GM19452 (cell line): ENCODE data around the gene SYNPR.
"Not testable (repeated sequence)": the region's sequence is repeated elsewhere in the genome, so short reads cannot be mapped to it uniquely, and the experiment has no call there.

Source experiments
- ATAC-seq: cut with Tn5 transposase; IDR thresholded peaks from one replicate; pipeline ENCODE4 v1.9.1; 2021; ENCODE audit not compliant: unreplicated experiment

SYNPR gene

DNA sequence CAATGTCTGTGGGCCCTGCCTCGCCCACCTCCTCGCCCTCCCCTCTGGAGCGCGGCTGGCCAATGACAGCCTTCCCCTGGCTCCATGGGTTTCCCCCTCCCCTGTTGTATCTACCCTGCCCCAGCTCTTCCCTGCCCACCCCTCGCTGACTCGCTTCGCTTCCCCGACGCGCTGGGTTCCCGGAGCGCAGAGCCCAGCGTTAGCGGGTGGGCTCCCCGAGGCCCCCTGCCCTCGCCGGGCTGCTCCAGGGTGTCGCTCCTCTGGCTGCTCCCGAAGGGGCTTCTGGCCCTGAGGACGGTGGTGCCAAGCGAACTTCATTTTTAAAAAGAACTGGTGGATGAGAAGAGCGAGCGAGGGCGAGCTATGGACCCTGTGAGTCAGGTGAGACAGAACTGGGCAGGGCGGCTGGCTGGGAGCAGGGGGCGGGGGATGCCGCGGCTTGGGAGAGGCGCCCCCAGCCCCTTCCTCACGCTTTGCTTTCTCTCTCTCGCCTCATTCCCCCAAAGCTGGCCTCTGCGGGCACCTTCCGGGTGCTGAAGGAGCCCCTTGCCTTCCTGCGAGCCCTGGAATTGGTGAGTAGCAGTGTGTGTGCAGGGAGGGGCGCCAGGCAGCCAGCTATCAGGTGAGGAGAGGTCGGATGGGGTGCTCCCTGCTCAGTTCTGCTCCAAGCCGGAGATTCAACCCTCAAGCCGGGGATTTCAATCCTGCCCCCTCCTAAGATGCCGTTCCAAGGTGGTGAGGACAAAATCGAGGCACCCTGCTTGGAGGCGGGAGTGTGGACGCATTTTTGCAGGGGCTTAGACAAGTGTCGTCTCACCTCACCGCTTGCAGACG, at the start of gene SYNPR:
Gene SYNPR (plus strand): TSS at position 138 of the 834 bp plus-strand sequence.
- no peak for ATAC-seq

DNA sequence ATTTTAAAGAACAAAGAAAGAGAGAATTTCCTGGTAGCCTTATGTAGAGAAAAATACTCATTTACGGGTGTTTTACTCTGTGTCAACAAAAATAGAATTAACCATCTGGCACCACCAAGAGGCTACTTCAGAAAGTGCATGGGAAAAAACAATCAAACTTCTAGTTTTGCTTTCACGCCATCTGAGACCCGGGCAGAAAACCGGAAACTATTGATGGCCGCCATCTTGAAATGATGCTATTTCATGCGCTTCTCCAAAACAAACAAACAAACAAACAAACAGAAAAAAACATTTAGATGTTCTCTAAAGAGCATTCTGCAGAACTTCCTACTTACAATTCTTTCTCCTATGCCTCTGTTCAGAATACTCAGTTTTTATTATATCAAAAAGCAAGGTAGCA, 49.4 kb upstream of the SYNPR start:
- peak; percentile 78 for ATAC-seq

- no peak for ATAC-seq
Observed at GRCh38 chr3:63230146-63230545, 48.0 kb upstream of the SYNPR start.

GRCh38 chr3:63231643-63232042, 46.5 kb upstream of the SYNPR start:
- ATAC-seq, result no peak

DNA sequence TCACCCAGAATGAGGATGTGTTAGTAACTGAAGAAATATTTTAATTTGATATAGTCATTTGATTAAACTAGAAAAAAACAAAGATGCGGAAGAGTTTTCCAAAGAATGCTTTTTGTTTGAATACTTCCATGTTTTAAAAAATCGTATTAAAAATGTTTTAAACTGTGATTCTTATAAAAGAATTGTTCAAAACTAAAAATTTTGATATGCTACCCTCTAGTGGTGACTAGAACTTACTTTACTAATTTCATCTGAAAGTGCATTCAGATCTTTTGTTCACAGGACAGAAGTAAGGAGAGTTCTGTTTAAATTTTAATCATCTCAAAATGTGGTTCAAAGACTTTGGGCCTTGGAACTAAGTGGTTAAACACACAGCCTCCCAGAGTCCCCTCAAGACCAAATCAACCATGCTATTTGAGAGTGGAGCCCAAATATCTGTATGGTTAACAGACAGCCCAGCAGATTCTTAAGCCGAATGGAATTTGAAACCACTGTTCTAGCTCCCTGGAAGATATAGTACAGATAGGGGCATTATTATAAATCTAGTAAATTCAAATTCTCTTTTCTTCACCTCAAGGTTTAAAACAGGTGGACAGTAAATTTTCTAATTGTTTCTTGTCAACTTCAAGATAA, 45.2 kb upstream of the SYNPR start:
- no peak for ATAC-seq

DNA sequence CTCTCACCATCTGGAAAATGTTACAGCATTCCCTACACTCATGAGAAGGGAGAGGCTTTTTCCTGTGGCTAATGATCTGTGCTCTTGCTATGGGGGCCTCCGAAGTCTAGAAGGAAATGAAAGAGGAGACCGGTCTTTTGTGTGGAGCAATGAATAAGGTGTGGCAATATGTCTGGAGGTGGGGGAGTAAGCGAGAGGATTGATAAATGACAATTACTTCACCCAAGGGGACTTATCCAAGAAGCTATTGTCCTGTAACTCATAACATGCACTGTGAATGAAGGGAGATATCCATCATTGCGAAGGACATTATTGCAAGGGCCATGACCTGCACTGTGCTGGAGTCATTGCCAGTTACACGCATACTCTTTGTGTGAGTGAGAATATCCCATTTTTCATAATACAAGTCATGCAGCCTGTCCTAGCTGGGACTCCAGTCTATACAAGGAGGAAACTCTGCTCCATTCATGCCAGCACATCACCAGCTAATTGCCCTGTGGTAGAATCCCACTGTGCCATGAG, 37.7 kb upstream of the SYNPR start:
- no peak for ATAC-seq

DNA sequence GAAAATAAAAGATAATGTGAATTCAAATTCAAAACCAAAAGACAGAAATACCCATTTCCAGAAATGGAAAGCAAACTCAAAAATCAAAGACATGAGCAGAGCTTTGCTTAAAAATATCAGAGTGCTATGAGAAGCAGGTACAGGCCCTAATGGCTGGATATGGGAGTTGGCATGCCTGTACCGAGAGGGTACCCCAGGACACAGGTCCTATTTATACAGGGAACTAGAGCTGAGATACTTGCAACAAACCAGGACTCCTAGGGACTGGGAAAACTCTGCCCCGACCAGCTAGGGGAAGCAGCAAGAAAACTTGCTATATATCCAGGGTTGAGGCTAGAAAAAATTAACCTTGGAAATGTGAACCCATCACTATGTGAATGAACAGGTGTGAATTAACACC, 36.0 kb upstream of the SYNPR start:
- no peak for ATAC-seq

GRCh38 chr3:63244486-63244885, 33.6 kb upstream of the SYNPR start:
- no peak for ATAC-seq

GRCh38 chr3:63245726-63246241, 32.3 kb upstream of the SYNPR start:
- no peak for ATAC-seq

- ATAC-seq, result no peak
Observed at GRCh38 chr3:63248015-63248414, 30.1 kb upstream of the SYNPR start.

- no peak for ATAC-seq
Observed at GRCh38 chr3:63251499-63251898, 26.6 kb upstream of the SYNPR start.

GRCh38 chr3:63255819-63256218, 22.3 kb upstream of the SYNPR start:
- ATAC-seq, result not testable (repeated sequence)

GRCh38 chr3:63264716-63265115, 13.4 kb upstream of the SYNPR start:
- no peak for ATAC-seq

DNA sequence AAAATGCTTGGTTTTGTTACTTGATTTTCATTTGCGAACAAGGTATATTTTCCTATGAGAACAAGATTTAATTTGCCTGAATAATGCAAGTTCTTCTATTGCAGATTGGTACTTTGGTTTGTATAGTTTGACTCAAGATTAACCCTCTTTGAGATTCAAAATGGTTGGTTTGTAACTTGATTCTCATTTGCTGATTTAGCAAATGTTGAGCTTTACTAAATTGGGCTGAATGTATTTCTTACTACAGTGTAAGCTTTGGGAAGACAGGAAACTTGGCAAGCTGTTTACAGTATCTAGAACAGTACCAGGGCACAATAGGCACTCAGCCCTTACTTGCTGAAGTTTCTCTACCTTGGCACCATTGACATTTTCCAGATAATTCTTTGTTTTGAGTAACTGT, 3.7 kb upstream of the SYNPR start:
- no peak for ATAC-seq

- ATAC-seq, result no peak
Observed at GRCh38 chr3:63279005-63279841, 1.1 kb downstream of the SYNPR start.

DNA sequence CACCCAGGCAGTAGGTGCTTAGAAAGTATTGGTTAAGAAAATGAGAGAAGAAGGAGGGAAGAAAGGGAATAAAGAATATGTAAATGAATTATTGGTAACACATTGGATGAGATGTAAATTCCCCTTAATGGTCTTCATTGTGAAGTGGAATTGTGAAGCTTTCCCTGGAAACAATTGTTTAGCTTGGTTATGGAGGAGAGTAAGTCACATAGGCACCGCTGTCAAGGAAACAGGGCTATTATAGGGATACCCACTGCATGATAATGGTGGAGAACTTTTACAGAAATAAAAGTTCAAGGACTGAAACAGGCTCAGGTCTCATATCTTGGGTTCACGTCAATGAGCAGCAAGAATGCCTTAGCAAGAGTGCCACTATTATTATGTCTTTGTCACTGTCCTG, 9.5 kb downstream of the SYNPR start:
- ATAC-seq, result no peak

GRCh38 chr3:63290686-63291085, 12.6 kb downstream of the SYNPR start:
- ATAC-seq, result no peak

GRCh38 chr3:63294332-63294731, 16.2 kb downstream of the SYNPR start:
- ATAC-seq, result no peak

DNA sequence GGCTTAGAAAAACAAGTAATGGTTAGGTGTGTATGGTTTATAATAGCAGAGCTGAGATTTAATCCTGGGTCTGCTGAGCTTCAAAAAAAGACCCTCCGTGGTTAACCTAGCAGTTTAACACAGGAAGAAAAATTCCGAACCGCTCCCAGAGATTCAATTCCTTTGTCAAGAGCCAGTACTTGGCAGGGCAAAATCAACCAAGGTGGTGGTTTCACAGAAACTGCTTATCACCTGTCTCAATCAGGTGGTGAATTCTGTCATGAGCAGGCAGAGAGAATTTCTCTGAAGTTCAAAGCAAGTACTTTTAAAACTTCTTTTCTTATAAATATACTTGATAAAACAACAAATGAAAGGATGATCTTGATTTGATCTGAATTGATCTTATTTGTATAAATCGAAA, 17.2 kb downstream of the SYNPR start:
- ATAC-seq, result no peak

GRCh38 chr3:63295806-63296205, 17.7 kb downstream of the SYNPR start:
- ATAC-seq, result no peak

DNA sequence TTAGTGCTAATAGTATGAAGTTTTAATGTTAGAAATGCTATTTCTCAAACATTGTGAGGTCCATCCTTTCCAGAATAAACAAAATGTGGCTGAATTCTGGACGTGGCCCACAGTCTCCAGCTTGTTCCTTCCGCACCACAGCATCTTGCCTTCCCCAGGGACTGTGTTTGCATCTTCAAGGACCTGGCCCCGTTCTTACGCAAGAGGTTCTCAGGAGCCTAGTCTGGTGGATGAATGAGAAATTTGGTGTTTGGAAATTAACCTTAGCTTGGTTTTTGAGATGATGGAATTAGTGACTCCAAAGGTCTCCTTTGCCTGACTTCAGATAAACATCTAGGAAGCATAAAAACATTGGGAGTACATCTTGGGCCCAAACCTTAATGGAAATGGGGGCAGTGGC, 18.1 kb downstream of the SYNPR start:
- ATAC-seq, result no peak
